Lower leg skin (tissue), 4 donors: ENCODE results near the gene SCML1. TPM values are rescaled to one million over a fixed set of nuclear protein-coding genes. Genes with fewer than 3 reads are reported as not detected.
"Not testable (repeated sequence)": the region's sequence is repeated elsewhere in the genome, so short reads cannot be mapped to it uniquely, and the experiment has no call there.

Source experiments
- DNase-seq, 2 donors: peaks; one replicate each; pipeline ENCODE4 v3.0.0-alpha.2; 2019; ENCODE audit warnings: low spot score in 2 of 2
- H3K4me3 ChIP-seq: fragments of 200-600 bp; sonication (generic); 2 replicates; pipeline ENCODE4 v1.5.1; 2017; ENCODE audit warnings: mild to moderate bottlenecking, low read depth; ENCODE audit not compliant: poor library complexity, severe bottlenecking
- CTCF ChIP-seq, 3 donors: fragments of 450-650 bp; IDR thresholded peaks; one replicate each; pipeline ENCODE4 v1.5.1; 2016; ENCODE audit warnings: antibody characterized with exemption in 3 of 3, mild to moderate bottlenecking in 3 of 3, moderate library complexity in 2 of 3
- POLR2A ChIP-seq, 2 donors: fragments of 450-650 bp; IDR thresholded peaks; one replicate each; pipeline ENCODE4 v1.6.1; 2016 to 2017; ENCODE audit warnings: antibody characterized with exemption in 2 of 2, mild to moderate bottlenecking in 1 of 2, moderate library complexity in 1 of 2
- WGBS, 2 donors: methylation state at CpG; one replicate each; pipeline ENCODE4 v1.1.5; 2018; 5-methylcytosine and 5-hydroxymethylcytosine counted together
- intact Hi-C: fragments of 100-400 bp; cut with DNase I; formaldehyde crosslinking; loops from one replicate; pipeline ENCODE4 v1.15.0; 2023; ENCODE audit warnings: low total_unique reads
- total RNA-seq, 4 donors: library from RNA; depleted of rRNA; stranded (reverse); fragments of >200 nt; gene quantifications; one replicate each; pipeline ENCODE4 v1.1.0, GENCODE V29; 2016

Gene SCML1
- total RNA-seq, 4 donors from 2014 or later: 3.2 to 11.6 (median 5.6) TPM

- no peak overlapping the region for H3K4me3 ChIP-seq
- WGBS, 2 donors: 60 to 74% methylated on average over 3 of the region's 3 CpGs
- intact Hi-C loops: no loop called here
- TF ChIP-seq CTCF (IDR thresholded peaks at IDR 0.05) (no peak), POLR2A (IDR thresholded peaks at IDR 0.05) (no peak)
- no peak for DNase-seq
Measured at GRCh38 chrX:17769701-17770269, 32.5 kb downstream of the SCML1 start.

GRCh38 chrX:17773221-17773876 is 36.1 kb downstream of the SCML1 start:
- no peak overlapping the region for H3K4me3 ChIP-seq
- WGBS, 2 donors: 69 to 79% methylated on average over 8 of the region's 8 CpGs
- no peak for DNase-seq
- intact Hi-C loops: no loop called here
- TF ChIP-seq CTCF (IDR thresholded peaks at IDR 0.05) (no peak), POLR2A (IDR thresholded peaks at IDR 0.05) (no peak)

- intact Hi-C loops: no loop called here
- no peak for TF ChIP-seq CTCF (IDR thresholded peaks at IDR 0.05)
- 67 to 93% methylated on average over 1 of the region's 1 CpG for WGBS, 2 donors
- H3K4me3 ChIP-seq: no peak overlapping the region
- DNase-seq: no peak
Measured at GRCh38 chrX:17774053-17774452, 36.8 kb downstream of the SCML1 start.

- 0 to 48% methylated on average over 2 of the region's 2 CpGs for WGBS, 2 donors
- H3K4me3 ChIP-seq: no peak overlapping the region
- intact Hi-C loops: no loop called here
- TF ChIP-seq CTCF (IDR thresholded peaks at IDR 0.05) (no peak), POLR2A (IDR thresholded peaks at IDR 0.05) (no peak)
- no peak for DNase-seq
Measured at GRCh38 chrX:17778997-17779396, 41.7 kb downstream of the SCML1 start.

- H3K4me3 ChIP-seq: no peak overlapping the region
- intact Hi-C loops: no loop called here
- DNase-seq: no peak
- WGBS, 2 donors: 70 to 83% methylated on average over 4 of the region's 4 CpGs
- TF ChIP-seq POLR2A (IDR thresholded peaks at IDR 0.05) (no peak), CTCF (IDR thresholded peaks at IDR 0.05) (no peak)
Measured at GRCh38 chrX:17779434-17779833, 42.1 kb downstream of the SCML1 start.

- DNase-seq, intact Hi-C loops, H3K4me3 ChIP-seq: not testable (repeated sequence)
- 71 to 72% methylated on average over 16 to 19 of the region's 31 CpGs for WGBS, 2 donors
Measured at GRCh38 chrX:17786554-17787347, 49.5 kb downstream of the SCML1 start.
